Activated CD8-positive, alpha-beta memory T cell treated with anti-CD3 and anti-CD28 coated beads, Interleukin-2, amount 10 ng/mL, durations not matched to agents 7 days and 5 days (primary cell): ENCODE measurements around the gene NRF1. TPM values are rescaled to one million over a fixed set of nuclear protein-coding genes. Genes with fewer than 3 reads are reported as not detected.
"Not testable (repeated sequence)": the region's sequence is repeated elsewhere in the genome, so short reads cannot be mapped to it uniquely, and the experiment has no call there.

Source experiments
- ATAC-seq: fragments of 150-1000 bp; cut with Tn5 transposase; one replicate; pipeline ENCODE4 v1.10.0; 2021; ENCODE audit warnings: moderate library complexity
- CTCF ChIA-PET: fragments of 350-600 bp; sonication (Branson Sonifier 250); formaldehyde crosslinking; loops from one replicate; lab custom pipeline; 2021; ENCODE audit warnings: antibody characterized with exemption; lab: Charles Lee
- DNase-seq: peaks from one replicate; pipeline ENCODE4 v3.0.0-alpha.2; 2020
- H3K27ac Mint-ChIP-seq: one replicate; pipeline ENCODE4 v1.8.0; 2021; ENCODE audit warnings: mild to moderate bottlenecking, mixed read lengths
- H3K27me3 Mint-ChIP-seq: one replicate; pipeline ENCODE4 v1.8.0; 2021; ENCODE audit warnings: mixed read lengths
- H3K36me3 Mint-ChIP-seq: one replicate; pipeline ENCODE4 v1.8.0; 2021; ENCODE audit warnings: mild to moderate bottlenecking, mixed read lengths
- H3K4me1 Mint-ChIP-seq: one replicate; pipeline ENCODE4 v1.8.0; 2021; ENCODE audit warnings: mixed read lengths
- H3K4me3 Mint-ChIP-seq: one replicate; pipeline ENCODE4 v1.8.0; 2021; ENCODE audit warnings: mild to moderate bottlenecking, moderate library complexity, mixed read lengths
- H3K9me3 Mint-ChIP-seq: one replicate; pipeline ENCODE4 v1.8.0; 2022; ENCODE audit warnings: low read depth, mixed read lengths
- total RNA-seq, 2 experiments: library from RNA; stranded (reverse); gene quantifications; one replicate each; pipeline ENCODE4 v1.2.3, GENCODE V29; 2021

Gene NRF1
- total RNA-seq, 2 experiments from 2014 or later, result 26.4 to 29.5 TPM

DNA sequence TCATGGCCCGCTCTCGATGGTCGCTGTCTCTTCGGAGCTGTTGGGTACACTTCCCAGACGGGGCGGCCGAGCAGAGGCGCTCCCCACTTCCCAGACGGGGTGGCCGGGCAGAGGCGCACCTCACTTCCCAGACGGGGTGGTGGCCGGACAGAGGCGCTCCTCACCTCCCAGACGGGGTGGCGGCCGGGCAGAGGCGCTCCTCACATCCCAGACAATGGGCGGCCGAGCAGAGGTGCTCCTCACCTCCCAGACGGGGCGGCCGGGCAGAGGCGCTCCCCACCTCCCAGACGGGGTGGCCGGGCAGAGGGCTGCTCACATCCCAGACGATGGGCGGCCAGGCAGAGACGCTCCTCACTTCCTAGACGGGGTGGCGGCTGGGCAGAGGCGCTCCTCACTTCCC, 51.7 kb downstream of the NRF1 start:
- not testable (repeated sequence) for H3K27ac Mint-ChIP-seq, H3K27me3 Mint-ChIP-seq, H3K4me3 Mint-ChIP-seq, DNase-seq, H3K4me1 Mint-ChIP-seq, ATAC-seq
- CTCF ChIA-PET, result interaction anchor here (2.4 kb wide), 1 partner anchor 166 kb away, joined by 10 read pairs; no protein-coding TSS in a partner anchor
- Mint-ChIP-seq H3K36me3 (peaks cover 48% of the 10 kb centered on the region), H3K9me3 (peaks cover 18% of the 10 kb centered on the region)

- ATAC-seq (no peak), DNase-seq (no peak)
- Mint-ChIP-seq H3K36me3 (peaks cover 40% of the 10 kb centered on the region), H3K27ac (no peak overlapping the region), H3K9me3 (peaks cover 18% of the 10 kb centered on the region), H3K4me1 (no peaks in the 10 kb centered on the region), H3K4me3 (no peak overlapping the region), H3K27me3 (no peaks in the 10 kb centered on the region)
- CTCF ChIA-PET, result interaction anchor here (0.5 to 2.4 kb wide), 7 partner anchors 9 to 1675 kb away, joined by 3 to 17 read pairs (median 4); no protein-coding TSS in a partner anchor
Observed at GRCh38 chr7:129664029-129665012, 52.8 kb downstream of the NRF1 start.

DNA sequence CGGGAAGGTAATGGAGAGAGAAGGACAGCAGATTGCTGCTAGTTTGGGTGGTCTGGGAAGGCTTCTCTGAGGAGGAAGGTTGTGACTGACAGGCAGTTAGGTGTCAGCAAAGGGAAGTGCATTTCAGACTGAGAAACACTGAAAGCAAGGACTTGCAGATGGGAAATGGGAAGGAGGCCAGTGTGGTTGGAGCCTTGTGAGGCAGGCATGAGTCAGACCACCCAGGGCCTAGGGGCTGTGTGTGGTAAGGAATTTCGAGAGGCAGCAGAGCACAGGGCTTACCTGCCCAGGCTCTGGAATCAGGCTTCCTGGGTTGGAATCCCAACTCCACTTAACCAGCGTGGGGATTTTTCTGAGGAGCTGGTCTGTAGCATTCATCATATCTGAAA, 53.5 kb downstream of the NRF1 start:
- no peak for ATAC-seq
- peaks cover 14% of the 10 kb centered on the region for H3K9me3 Mint-ChIP-seq
- H3K27me3 Mint-ChIP-seq, result no peaks in the 10 kb centered on the region
- no peak overlapping the region for H3K4me3 Mint-ChIP-seq
- no peak overlapping the region for H3K27ac Mint-ChIP-seq
- peaks cover 33% of the 10 kb centered on the region for H3K36me3 Mint-ChIP-seq
- CTCF ChIA-PET, result interaction anchor here (0.6 to 2.4 kb wide), 5 partner anchors 9 to 1468 kb away, joined by 3 to 17 read pairs (median 4); no protein-coding TSS in a partner anchor
- no peak for DNase-seq
- no peaks in the 10 kb centered on the region for H3K4me1 Mint-ChIP-seq

DNA sequence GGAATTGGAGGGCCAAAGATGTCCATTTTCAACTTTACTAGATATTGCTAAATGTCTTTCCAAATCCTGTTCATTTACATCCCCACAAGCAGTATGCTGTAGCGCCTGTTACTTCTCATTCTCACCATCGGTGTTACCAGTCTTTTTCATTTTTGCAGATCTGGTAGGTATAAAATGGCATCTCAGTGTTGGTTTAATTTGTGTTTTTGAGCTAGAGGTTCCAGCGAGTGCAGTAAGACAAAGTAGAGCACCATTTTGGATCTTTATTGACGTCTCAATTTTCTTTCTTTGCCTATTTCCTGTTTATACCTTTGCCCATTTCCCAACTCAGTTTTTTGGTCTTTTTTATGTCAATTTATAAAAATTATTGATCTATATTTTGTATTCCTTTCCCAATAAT, 55.6 kb downstream of the NRF1 start:
- peaks cover 4% of the 10 kb centered on the region for H3K9me3 Mint-ChIP-seq
- ATAC-seq (no peak), DNase-seq (no peak)
- peaks cover 13% of the 10 kb centered on the region for H3K36me3 Mint-ChIP-seq
- no peaks in the 10 kb centered on the region for H3K4me1 Mint-ChIP-seq
- no peaks in the 10 kb centered on the region for H3K27me3 Mint-ChIP-seq
- no peak overlapping the region for H3K27ac Mint-ChIP-seq
- CTCF ChIA-PET, result interaction anchor here (2.2 kb wide), 1 partner anchor 158 kb away, joined by 6 read pairs; no protein-coding TSS in a partner anchor
- no peak overlapping the region for H3K4me3 Mint-ChIP-seq

DNA sequence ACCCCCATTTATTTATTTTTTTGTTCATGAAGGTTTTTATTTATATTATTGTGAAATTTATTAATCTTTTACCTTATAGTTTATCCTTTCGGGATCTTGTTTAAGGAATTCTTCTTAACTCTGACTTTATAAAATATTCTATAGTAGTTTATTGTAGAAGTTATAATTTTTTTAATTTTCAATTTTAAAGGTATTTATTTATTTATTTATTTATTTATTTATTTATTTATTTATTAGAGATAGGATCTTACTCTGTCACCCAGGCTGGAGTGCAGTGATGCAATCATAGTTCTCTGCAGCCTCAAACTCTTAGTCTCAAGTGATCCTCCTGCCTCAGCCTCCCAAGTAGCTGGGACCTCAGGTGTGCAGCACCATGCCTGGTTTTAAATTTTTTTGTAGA, 56.0 kb downstream of the NRF1 start:
- CTCF ChIA-PET, result interaction anchor here (2.2 kb wide), 1 partner anchor 158 kb away, joined by 6 read pairs; no protein-coding TSS in a partner anchor
- no peaks in the 10 kb centered on the region for H3K9me3 Mint-ChIP-seq
- no peak for ATAC-seq
- no peak for DNase-seq
- H3K4me1 Mint-ChIP-seq, result no peaks in the 10 kb centered on the region
- H3K27ac Mint-ChIP-seq, result no peak overlapping the region
- H3K36me3 Mint-ChIP-seq, result peaks cover 9% of the 10 kb centered on the region
- no peak overlapping the region for H3K4me3 Mint-ChIP-seq
- no peaks in the 10 kb centered on the region for H3K27me3 Mint-ChIP-seq

DNA sequence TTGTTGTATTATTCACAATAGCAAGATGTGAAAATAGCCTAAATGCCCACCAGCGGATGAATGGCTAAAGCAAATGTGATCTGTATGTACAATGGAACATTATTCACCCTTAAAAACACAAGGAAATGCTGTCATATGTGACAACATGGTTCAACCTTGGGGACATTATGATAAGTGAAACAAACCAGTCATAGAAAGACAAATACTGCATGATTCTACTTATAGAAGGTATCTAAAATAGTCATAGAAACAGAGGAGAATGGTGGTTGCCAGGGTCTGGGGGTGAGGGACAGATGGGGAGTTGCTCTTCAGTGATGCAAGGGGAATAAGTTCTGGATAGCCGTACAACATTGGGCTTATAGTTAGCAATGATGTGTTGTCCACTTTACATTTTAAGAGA, 58.4 kb downstream of the NRF1 start:
- CTCF ChIA-PET, result no interaction called here
- no peak overlapping the region for H3K27ac Mint-ChIP-seq
- H3K9me3 Mint-ChIP-seq, result no peaks in the 10 kb centered on the region
- no peak overlapping the region for H3K4me3 Mint-ChIP-seq
- DNase-seq (no peak), ATAC-seq (no peak)
- peaks cover 8% of the 10 kb centered on the region for H3K36me3 Mint-ChIP-seq
- H3K4me1 Mint-ChIP-seq, result no peaks in the 10 kb centered on the region
- H3K27me3 Mint-ChIP-seq, result no peaks in the 10 kb centered on the region

- H3K4me3 Mint-ChIP-seq, result no peak overlapping the region
- no peaks in the 10 kb centered on the region for H3K27me3 Mint-ChIP-seq
- no peaks in the 10 kb centered on the region for H3K4me1 Mint-ChIP-seq
- DNase-seq (no peak), ATAC-seq (no peak)
- H3K9me3 Mint-ChIP-seq, result peaks cover 2% of the 10 kb centered on the region
- peaks cover 15% of the 10 kb centered on the region for H3K36me3 Mint-ChIP-seq
- no peak overlapping the region for H3K27ac Mint-ChIP-seq
- CTCF ChIA-PET, result no interaction called here
Observed at GRCh38 chr7:129670656-129671055, 59.1 kb downstream of the NRF1 start.

DNA sequence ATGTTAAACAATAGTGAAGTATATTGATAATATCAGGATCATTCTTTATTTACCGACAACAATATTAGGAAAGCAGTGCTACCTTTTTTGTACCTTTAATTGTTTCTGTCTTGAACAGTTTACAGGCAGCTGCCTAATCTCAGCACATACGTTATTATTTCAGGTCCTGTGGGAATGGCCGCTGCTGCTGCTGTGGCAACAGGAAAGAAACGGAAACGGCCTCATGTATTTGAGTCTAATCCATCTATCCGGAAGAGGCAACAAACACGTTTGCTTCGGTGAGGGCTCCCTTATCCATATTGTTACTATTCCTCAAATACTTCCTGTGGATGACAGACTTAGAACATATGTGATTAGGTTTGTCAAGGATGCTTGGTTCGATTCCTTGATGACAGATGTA, 59.7 kb downstream of the NRF1 start:
- Mint-ChIP-seq H3K9me3 (peaks cover 2% of the 10 kb centered on the region), H3K4me1 (no peaks in the 10 kb centered on the region), H3K27ac (no peak overlapping the region), H3K27me3 (no peaks in the 10 kb centered on the region), H3K36me3 (peaks cover 20% of the 10 kb centered on the region), H3K4me3 (no peak overlapping the region)
- no peak for DNase-seq
- CTCF ChIA-PET, result no interaction called here
- ATAC-seq, result no peak

DNA sequence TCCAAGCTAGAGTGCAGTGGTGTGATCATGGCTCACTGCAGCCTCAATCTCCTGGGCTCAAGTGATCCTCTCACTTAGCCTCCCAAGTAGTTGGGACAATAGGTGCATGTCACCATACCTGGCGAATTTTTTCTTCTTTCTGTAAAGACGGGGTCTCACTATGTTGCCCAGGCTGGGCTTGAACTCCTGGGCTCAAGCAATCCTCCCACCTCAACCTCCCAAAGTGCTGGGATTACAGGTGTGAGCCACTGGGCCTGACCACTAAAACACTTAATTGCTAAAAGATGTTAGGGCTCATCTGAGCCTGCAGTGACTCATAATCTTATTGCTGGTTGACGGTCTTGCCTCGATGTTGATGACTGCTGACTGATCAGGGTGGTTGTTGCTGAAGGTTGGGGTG, 63.0 kb downstream of the NRF1 start:
- DNase-seq, CTCF ChIA-PET, H3K27ac Mint-ChIP-seq, H3K4me3 Mint-ChIP-seq, H3K9me3 Mint-ChIP-seq, H3K4me1 Mint-ChIP-seq, H3K27me3 Mint-ChIP-seq, ATAC-seq: not testable (repeated sequence)
- H3K36me3 Mint-ChIP-seq, result peaks cover 34% of the 10 kb centered on the region

DNA sequence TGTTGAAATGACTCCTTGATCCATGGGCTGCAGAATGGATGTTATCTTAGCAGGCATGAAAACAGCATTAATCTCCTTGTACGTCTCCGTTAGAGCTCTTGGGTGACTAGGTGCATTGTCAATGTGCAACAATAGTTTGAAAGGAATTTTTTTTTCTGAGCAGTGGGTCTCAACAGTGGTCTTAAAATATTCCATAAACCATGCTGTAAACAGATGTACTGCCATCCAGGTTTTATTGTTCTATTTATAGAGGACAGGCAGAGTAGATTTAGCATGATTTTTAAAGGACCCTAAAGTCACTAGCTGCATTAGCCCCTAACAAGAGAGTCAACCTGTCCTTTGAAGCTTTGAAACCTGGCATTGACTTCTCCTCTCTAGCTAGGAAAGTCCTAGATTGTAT, 64.0 kb downstream of the NRF1 start:
- CTCF ChIA-PET, result interaction anchor here (0.6 kb wide), 1 partner anchor 11 kb away, joined by 3 read pairs; no protein-coding TSS in a partner anchor
- Mint-ChIP-seq H3K27me3 (no peaks in the 10 kb centered on the region), H3K27ac (no peak overlapping the region), H3K4me3 (no peak overlapping the region), H3K36me3 (peaks cover 39% of the 10 kb centered on the region), H3K9me3 (peaks cover 2% of the 10 kb centered on the region), H3K4me1 (no peaks in the 10 kb centered on the region)
- DNase-seq, result no peak
- no peak for ATAC-seq

GRCh38 chr7:129676017-129676897, 64.7 kb downstream of the NRF1 start:
- H3K27me3 Mint-ChIP-seq, result no peaks in the 10 kb centered on the region
- peaks cover 2% of the 10 kb centered on the region for H3K9me3 Mint-ChIP-seq
- H3K36me3 Mint-ChIP-seq, result peaks cover 39% of the 10 kb centered on the region
- no peak overlapping the region for H3K4me3 Mint-ChIP-seq
- DNase-seq (no peak), ATAC-seq (no peak)
- H3K4me1 Mint-ChIP-seq, result no peaks in the 10 kb centered on the region
- CTCF ChIA-PET, result interaction anchor here (0.6 kb wide), 1 partner anchor 10 kb away, joined by 3 read pairs; no protein-coding TSS in a partner anchor
- H3K27ac Mint-ChIP-seq, result no peak overlapping the region

DNA sequence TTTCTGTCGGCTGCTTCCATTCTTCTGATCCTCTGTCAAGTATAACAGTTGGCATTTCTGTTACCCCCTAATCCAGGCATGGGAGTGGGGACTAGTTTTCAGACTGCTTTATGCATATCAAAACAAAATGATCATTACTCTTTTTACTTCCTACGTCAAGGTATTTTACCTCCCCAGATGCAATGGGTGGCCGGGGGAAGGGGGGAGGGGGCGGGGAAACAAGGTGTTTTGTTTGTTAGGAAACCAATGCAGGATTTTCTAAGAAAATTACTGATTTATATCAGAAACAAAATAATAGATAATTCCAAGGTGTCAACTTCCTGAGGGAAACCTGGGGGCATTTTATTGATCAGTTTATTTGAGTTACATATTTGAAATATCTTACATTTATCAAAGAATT, 66.3 kb downstream of the NRF1 start:
- Mint-ChIP-seq H3K27me3 (no peaks in the 10 kb centered on the region), H3K9me3 (peaks cover 2% of the 10 kb centered on the region), H3K4me1 (no peaks in the 10 kb centered on the region), H3K36me3 (peaks cover 42% of the 10 kb centered on the region), H3K27ac (no peak overlapping the region), H3K4me3 (no peak overlapping the region)
- CTCF ChIA-PET, result interaction anchor here (1.3 kb wide), 1 partner anchor 153 kb away, joined by 3 read pairs; no protein-coding TSS in a partner anchor
- no peak for DNase-seq
- no peak for ATAC-seq

- no peak for ATAC-seq
- no peaks in the 10 kb centered on the region for H3K4me1 Mint-ChIP-seq
- peaks cover 2% of the 10 kb centered on the region for H3K9me3 Mint-ChIP-seq
- H3K36me3 Mint-ChIP-seq, result peaks cover 42% of the 10 kb centered on the region
- no peak overlapping the region for H3K4me3 Mint-ChIP-seq
- no peaks in the 10 kb centered on the region for H3K27me3 Mint-ChIP-seq
- CTCF ChIA-PET, result interaction anchor here (1.3 kb wide), 1 partner anchor 152 kb away, joined by 3 read pairs; no protein-coding TSS in a partner anchor
- no peak overlapping the region for H3K27ac Mint-ChIP-seq
- no peak for DNase-seq
Observed at GRCh38 chr7:129678606-129679005, 67.1 kb downstream of the NRF1 start.
